Measurements from ENCODE around the gene POLR3F.
"Not testable (repeated sequence)": the region's sequence is repeated elsewhere in the genome, so short reads cannot be mapped to it uniquely, and the experiment has no call there.

The POLR3F gene

DNA sequence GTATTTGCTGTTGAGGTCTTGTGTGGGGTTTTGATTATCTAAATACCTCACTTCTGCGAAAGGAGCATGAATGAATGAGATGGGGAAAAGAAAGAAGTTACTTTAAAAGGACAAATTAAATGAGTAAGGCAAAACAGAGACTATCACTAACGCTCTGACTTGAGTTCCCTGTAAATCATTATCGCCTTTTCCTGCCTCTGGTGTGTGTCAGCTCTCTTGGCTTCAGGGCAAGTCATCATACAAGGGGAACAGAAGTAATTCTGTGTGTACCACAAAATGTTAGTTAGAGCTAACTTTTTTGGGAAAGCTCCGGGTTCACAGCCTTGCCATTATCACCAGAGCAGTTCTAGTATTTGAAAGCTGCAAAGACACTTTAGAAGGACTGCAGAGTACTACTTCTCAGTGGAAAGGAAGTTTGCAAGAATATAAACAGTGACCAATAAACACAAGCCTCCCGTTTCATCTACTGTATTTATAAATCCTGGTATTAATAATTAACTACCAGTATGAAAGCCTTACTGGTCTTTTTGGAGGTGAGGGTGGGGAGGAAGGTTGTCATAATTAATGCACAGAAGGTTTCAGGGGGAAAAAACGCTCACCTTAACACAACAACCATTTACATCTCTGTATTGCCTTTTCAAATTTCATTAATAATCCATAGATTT lies 1.5 kb upstream of the POLR3F start:
- Histone ChIP-seq H3K9me3 (ENCODE audit: control insufficient read depth, insufficient read depth, low read depth, low read length) (no peaks in the 10 kb centered on the region), H3K36me3 (ENCODE audit: control insufficient read depth, insufficient read depth, low read length) (peaks cover 15% of the 10 kb centered on the region), H3K27me3 (ENCODE audit: control insufficient read depth, insufficient read depth, low read length) (no peaks in the 10 kb centered on the region), H3K4me3 (ENCODE audit: low read depth, low read length) (peak overlapping the region; percentile 94; the same call in 1 of the 2 replicates), H3K27ac (ENCODE audit: low read depth, low read length) (no peak overlapping the region), H3K4me1 (ENCODE audit: control insufficient read depth, insufficient read depth, low read length) (0 out of 2 replicates have a peak, but pooled peaks cover 3% of the 10 kb centered on the region), H3K9ac (ENCODE audit: low read length) (no peak overlapping the region)

DNA sequence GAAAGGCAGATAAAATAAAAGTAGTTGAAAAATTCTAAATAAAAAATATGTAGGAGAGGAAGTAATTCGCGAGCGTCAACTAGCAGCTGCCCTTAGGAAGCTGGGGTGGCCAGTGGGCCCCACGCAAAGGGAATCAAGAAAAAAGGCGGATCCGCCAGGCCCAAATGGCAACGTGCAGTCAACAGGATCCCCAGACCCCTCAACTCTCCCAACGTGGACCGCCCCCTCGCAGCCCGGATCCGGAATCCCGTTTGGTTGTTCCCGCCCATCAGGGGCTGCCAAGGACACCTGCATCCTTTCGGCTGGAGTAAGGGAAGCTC lies 656 bp upstream of the POLR3F start:
- H3K9ac ChIP-seq (ENCODE audit: low read length), result peak overlapping the region; percentile 97

DNA sequence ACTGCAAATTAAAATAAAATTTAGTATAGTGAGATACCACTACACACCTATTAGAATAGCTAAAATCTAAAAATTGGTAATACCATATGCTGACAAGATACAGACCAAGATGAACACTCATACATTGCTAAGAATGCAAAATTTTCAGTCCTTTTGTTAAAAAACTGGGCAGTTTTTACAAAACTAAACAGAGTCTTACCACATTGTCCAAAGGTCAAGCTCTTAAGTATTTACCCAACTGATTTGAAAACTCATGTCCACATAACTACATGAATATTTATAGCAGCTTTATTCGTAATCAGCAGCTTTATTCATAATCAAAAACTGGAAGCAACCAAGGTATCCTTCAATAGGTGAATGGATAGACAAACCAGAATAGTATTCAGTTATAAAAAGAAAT lies 10.0 kb downstream of the POLR3F start:
- Histone ChIP-seq H3K4me3 (ENCODE audit: low read depth, low read length) (no peak overlapping the region), H3K36me3 (ENCODE audit: control insufficient read depth, insufficient read depth, low read length) (peaks cover 85% of the 10 kb centered on the region), H3K27me3 (ENCODE audit: control insufficient read depth, insufficient read depth, low read length) (no peaks in the 10 kb centered on the region), H3K27ac (ENCODE audit: low read depth, low read length) (no peak overlapping the region), H3K9me3 (ENCODE audit: control insufficient read depth, insufficient read depth, low read depth, low read length) (no peaks in the 10 kb centered on the region), H3K4me1 (ENCODE audit: control insufficient read depth, insufficient read depth, low read length) (no peaks in the 10 kb centered on the region), H3K9ac (ENCODE audit: low read length) (no peak overlapping the region)

More for the DNA sequence above, 656 bp upstream of the POLR3F start:
- Histone ChIP-seq H3K4me1 (ENCODE audit: control insufficient read depth, insufficient read depth, low read length) (0 out of 2 replicates have a peak, but pooled peaks cover 3% of the 10 kb centered on the region), H3K27ac (ENCODE audit: low read depth, low read length) (no peak overlapping the region), H3K9me3 (ENCODE audit: control insufficient read depth, insufficient read depth, low read depth, low read length) (no peaks in the 10 kb centered on the region), H3K4me3 (ENCODE audit: low read depth, low read length) (peak overlapping the region; percentile 94), H3K27me3 (ENCODE audit: control insufficient read depth, insufficient read depth, low read length) (no peaks in the 10 kb centered on the region), H3K36me3 (ENCODE audit: control insufficient read depth, insufficient read depth, low read length) (peaks cover 23% of the 10 kb centered on the region)

DNA sequence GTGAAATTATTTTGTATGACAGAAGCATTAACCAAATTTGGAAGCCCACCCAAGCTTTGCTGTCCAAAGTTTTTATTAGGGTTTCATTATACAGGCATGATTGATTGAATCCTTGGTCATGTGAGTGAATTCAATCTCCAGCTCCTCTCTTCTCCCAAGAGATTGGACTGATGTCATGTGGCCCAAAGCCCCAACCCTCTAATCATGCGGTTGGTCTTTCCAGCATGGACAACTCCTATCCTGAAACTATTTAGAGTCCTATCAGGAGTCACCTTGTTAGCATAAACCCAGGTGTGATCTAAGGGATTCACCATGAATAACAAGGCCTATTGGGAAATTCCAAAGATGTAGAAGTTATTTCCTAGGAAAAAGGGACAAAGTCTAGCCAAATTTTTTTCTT lies 10.6 kb downstream of the POLR3F start:
- Histone ChIP-seq H3K36me3 (ENCODE audit: control insufficient read depth, insufficient read depth, low read length) (peaks cover 90% of the 10 kb centered on the region), H3K9me3 (ENCODE audit: control insufficient read depth, insufficient read depth, low read depth, low read length) (no peaks in the 10 kb centered on the region), H3K27ac (ENCODE audit: low read depth, low read length) (no peak overlapping the region), H3K4me1 (ENCODE audit: control insufficient read depth, insufficient read depth, low read length) (no peaks in the 10 kb centered on the region), H3K9ac (ENCODE audit: low read length) (no peak overlapping the region), H3K4me3 (ENCODE audit: low read depth, low read length) (no peak overlapping the region), H3K27me3 (ENCODE audit: control insufficient read depth, insufficient read depth, low read length) (no peaks in the 10 kb centered on the region)

DNA sequence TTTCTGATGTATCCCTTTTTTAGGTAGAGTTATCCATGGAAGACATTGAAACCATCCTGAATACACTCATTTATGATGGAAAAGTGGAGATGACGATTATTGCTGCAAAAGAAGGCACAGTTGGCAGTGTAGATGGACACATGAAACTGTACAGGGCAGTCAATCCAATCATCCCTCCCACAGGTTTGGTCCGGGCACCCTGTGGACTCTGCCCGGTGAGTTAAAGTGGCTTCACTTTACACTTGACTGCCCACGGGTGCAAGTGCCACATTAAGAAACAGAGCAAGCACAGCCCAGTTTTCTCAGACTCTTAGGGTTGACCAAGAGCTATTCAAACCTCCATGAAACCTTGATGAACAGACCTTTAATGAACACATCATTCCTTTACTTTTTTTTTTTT lies 14.4 kb downstream of the POLR3F start:
- no peak overlapping the region for H3K27ac ChIP-seq (ENCODE audit: low read depth, low read length)
- H3K9ac ChIP-seq (ENCODE audit: low read length), result no peak overlapping the region
- H3K9me3 ChIP-seq (ENCODE audit: control insufficient read depth, insufficient read depth, low read depth, low read length), result no peaks in the 10 kb centered on the region
- H3K27me3 ChIP-seq (ENCODE audit: control insufficient read depth, insufficient read depth, low read length), result no peaks in the 10 kb centered on the region
- peaks cover 79% of the 10 kb centered on the region for H3K36me3 ChIP-seq (ENCODE audit: control insufficient read depth, insufficient read depth, low read length)
- no peak overlapping the region for H3K4me3 ChIP-seq (ENCODE audit: low read depth, low read length)
- H3K4me1 ChIP-seq (ENCODE audit: control insufficient read depth, insufficient read depth, low read length), result no peaks in the 10 kb centered on the region

DNA sequence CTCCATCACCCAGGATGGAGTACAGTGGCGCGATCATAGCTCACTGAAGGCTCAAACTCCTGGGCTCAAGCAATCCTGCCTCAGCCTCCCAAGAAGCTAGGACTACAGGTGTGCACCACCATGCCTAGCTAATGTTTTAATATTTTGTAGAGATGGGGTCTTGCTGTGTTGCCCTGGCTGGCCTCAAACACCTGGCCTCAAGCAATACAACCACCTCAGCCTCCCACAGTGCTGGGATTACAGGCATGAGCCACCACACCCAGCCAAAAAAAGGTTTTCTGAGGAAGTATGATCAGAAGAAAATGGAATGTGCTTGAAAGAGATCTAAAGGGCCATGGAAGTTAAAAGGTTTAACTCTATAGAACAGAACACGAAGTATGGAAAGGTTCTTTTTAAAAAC lies 21.1 kb downstream of the POLR3F start:
- Histone ChIP-seq H3K4me3 (ENCODE audit: low read depth, low read length) (no peak overlapping the region), H3K9ac (ENCODE audit: low read length) (no peak overlapping the region), H3K36me3 (ENCODE audit: control insufficient read depth, insufficient read depth, low read length) (peaks cover 65% of the 10 kb centered on the region), H3K27me3 (ENCODE audit: control insufficient read depth, insufficient read depth, low read length) (no peaks in the 10 kb centered on the region), H3K4me1 (ENCODE audit: control insufficient read depth, insufficient read depth, low read length) (no peaks in the 10 kb centered on the region), H3K9me3 (ENCODE audit: control insufficient read depth, insufficient read depth, low read depth, low read length) (no peaks in the 10 kb centered on the region), H3K27ac (ENCODE audit: low read depth, low read length) (no peak overlapping the region)

DNA sequence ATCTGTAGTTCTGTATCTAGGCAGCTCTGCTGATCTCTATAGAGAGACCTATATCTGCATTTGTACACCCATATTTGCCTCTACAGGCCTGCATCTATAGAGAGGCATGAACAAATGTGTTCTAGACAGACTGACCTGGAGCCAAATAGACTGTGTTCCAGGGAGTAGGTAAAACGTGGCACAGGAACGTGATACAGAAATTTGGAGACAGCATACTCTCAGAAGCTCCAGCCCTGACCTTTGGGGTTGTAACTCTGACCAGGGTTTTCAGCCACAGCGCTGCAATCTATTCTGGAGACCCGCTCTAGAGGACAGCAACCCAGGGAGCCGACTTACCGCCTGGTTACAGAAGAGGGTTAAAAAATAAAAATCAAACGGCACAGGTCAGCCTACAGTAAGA lies 28.9 kb downstream of the POLR3F start:
- no peak overlapping the region for H3K27ac ChIP-seq (ENCODE audit: low read depth, low read length)
- no peak overlapping the region for H3K9ac ChIP-seq (ENCODE audit: low read length)
- H3K4me3 ChIP-seq (ENCODE audit: low read depth, low read length), result peak overlapping the region; percentile 76
- H3K9me3 ChIP-seq (ENCODE audit: control insufficient read depth, insufficient read depth, low read depth, low read length), result no peaks in the 10 kb centered on the region
- H3K36me3 ChIP-seq (ENCODE audit: control insufficient read depth, insufficient read depth, low read length), result peaks cover 19% of the 10 kb centered on the region
- H3K4me1 ChIP-seq (ENCODE audit: control insufficient read depth, insufficient read depth, low read length), result peaks cover 5% of the 10 kb centered on the region; the same call in 1 of the 2 replicates
- no peaks in the 10 kb centered on the region for H3K27me3 ChIP-seq (ENCODE audit: control insufficient read depth, insufficient read depth, low read length)

DNA sequence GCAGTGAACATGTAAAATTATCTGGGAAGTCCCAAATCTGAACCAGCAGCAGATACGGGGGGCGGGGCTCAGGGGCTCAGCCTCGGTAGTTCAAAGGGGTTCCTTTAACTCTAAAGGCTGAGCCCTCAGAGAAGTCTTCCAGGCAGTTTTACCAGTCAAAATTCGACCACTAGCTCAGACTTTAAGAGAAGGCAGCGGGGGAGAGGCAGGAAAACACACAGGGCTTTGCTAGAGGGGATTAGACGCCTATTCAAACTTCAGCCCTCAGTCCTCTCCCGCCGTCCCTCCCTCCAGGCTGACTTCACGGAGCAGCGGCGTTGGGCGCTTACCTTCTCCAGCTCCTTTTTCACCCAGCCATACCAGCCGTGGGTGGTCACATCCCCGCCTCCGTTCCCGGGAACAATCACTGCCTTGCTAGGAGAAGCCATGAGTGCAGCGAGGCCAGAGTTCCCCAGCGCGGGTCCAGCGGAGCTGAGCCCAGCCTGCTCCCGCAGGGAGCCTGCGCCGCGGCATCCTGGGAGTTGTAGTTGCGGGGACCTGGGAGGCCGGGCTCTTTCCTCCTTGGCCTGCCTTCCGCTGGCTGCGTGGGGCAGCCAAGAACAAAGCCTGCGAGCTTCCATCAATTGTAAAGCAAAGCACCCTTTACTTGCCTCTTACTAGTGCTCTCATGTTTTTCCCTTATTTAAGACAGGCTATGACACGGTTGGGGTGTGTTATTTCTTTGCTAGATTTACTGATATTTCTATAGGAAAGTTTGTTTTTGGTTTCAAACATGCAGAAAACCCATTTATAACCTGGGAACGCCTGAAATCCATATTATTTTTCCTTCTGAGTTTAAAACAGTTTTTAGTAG lies 29.8 kb downstream of the POLR3F start, which contains the start of gene RBBP9:
Gene RBBP9, minus strand, starts transcription at position 486 of the 853 bp plus-strand sequence. Its CDS starts 58 bp downstream, at position 428.
- no peaks in the 10 kb centered on the region for H3K27me3 ChIP-seq (ENCODE audit: control insufficient read depth, insufficient read depth, low read length)
- H3K4me1 ChIP-seq (ENCODE audit: control insufficient read depth, insufficient read depth, low read length), result peaks cover 5% of the 10 kb centered on the region; the same call in 1 of the 2 replicates
- H3K4me3 ChIP-seq (ENCODE audit: low read depth, low read length), result peak within 1 kb of the TSS; percentile 76
- no peak within 1 kb of the TSS for H3K27ac ChIP-seq (ENCODE audit: low read depth, low read length)
- peak within 1 kb of the TSS; percentile 68 for H3K9ac ChIP-seq (ENCODE audit: low read length)
- peaks cover 13% of the 10 kb centered on the region for H3K36me3 ChIP-seq (ENCODE audit: control insufficient read depth, insufficient read depth, low read length)
- no peaks in the 10 kb centered on the region for H3K9me3 ChIP-seq (ENCODE audit: control insufficient read depth, insufficient read depth, low read depth, low read length)

DNA sequence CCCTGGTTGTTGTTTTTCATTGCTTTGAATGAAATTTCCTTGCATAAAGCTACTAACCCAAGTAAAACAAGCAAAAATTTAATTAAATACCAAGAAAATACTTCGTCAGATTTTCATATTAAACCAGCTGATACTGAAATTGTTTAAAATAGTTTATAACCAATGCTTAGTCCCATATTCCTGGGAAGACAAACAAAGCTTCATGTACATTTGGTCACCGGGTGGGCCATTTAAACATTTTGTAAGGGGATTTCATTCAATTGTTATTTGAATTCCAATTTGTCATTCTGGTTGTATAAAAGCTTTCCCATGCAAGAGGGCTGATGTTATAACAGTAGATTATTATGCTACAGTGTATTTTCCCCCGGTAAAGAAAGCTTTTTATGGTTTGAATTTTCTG lies 30.4 kb downstream of the POLR3F start:
- Histone ChIP-seq H3K27me3 (ENCODE audit: control insufficient read depth, insufficient read depth, low read length) (no peaks in the 10 kb centered on the region), H3K27ac (ENCODE audit: low read depth, low read length) (no peak overlapping the region), H3K36me3 (ENCODE audit: control insufficient read depth, insufficient read depth, low read length) (peaks cover 13% of the 10 kb centered on the region), H3K4me3 (ENCODE audit: low read depth, low read length) (no peak overlapping the region), H3K4me1 (ENCODE audit: control insufficient read depth, insufficient read depth, low read length) (peaks cover 5% of the 10 kb centered on the region; the same call in 1 of the 2 replicates), H3K9ac (ENCODE audit: low read length) (no peak overlapping the region), H3K9me3 (ENCODE audit: control insufficient read depth, insufficient read depth, low read depth, low read length) (no peaks in the 10 kb centered on the region)

DNA sequence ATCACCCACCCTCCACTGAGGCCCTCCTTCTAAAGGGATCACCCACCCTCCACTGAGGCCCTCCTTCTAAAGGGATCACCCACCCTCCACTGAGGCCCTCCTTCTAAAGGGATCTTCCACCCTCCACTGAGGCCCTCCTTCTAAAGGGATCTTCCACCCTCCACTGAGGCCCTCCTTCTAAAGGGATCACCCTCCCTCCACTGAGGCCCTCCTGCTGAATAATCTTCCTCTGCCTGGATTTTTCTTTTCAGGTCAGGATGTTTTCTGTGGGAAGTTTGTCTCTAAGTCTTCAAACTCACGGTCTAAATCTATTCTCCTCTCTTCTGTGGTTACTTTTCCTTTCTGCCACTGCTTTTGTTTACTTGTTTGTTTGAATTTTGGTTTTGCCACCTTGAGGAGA lies 34.5 kb downstream of the POLR3F start:
- not testable (repeated sequence) for H3K4me1 ChIP-seq (ENCODE audit: control insufficient read depth, insufficient read depth, low read length); H3K4me3 ChIP-seq (ENCODE audit: low read depth, low read length); H3K9ac ChIP-seq (ENCODE audit: low read length); H3K36me3 ChIP-seq (ENCODE audit: control insufficient read depth, insufficient read depth, low read length); H3K27ac ChIP-seq (ENCODE audit: low read depth, low read length); H3K27me3 ChIP-seq (ENCODE audit: control insufficient read depth, insufficient read depth, low read length); H3K9me3 ChIP-seq (ENCODE audit: control insufficient read depth, insufficient read depth, low read depth, low read length)

DNA sequence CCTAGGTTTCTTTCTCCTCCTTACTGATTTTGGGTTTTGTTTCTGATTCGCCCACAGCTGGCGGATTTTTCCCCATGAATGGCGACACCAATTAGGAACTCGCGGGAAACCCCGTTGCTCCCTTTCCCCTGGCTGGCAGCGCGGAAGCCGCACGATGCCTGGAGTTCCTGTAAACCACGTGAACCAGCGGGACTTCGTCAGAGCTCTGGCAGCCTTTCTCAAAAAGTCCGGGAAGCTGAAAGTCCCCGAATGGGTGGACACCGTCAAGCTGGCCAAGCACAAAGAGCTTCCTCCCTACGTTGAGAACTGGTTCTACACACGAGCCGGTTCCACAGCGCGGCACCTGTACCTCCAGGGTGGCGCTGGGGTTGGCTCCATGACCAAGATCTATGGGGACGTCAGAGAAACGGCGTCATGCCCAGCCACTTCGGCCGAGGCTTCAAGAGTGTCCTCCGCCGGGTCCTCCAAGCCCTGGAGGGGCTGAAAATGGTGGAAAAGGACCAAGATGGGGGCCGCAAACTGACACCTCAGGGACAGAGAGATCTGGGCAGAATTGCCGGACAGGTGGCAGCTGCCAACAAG lies 37.4 kb downstream of the POLR3F start:
- peaks cover under 1% of the 10 kb centered on the region; the same call in 1 of the 2 replicates for H3K36me3 ChIP-seq (ENCODE audit: control insufficient read depth, insufficient read depth, low read length)
- no peak overlapping the region for H3K9ac ChIP-seq (ENCODE audit: low read length)
- no peaks in the 10 kb centered on the region for H3K9me3 ChIP-seq (ENCODE audit: control insufficient read depth, insufficient read depth, low read depth, low read length)
- no peak overlapping the region for H3K4me3 ChIP-seq (ENCODE audit: low read depth, low read length)
- H3K27me3 ChIP-seq (ENCODE audit: control insufficient read depth, insufficient read depth, low read length), result no peaks in the 10 kb centered on the region
- no peak overlapping the region for H3K27ac ChIP-seq (ENCODE audit: low read depth, low read length)
- H3K4me1 ChIP-seq (ENCODE audit: control insufficient read depth, insufficient read depth, low read length), result no peaks in the 10 kb centered on the region

All from HUES6 (cell line).